Astrocyte (in vitro differentiated cells and primary cell): ENCODE measurements around the gene KCNJ11. TPM values are rescaled to one million over a fixed set of nuclear protein-coding genes. Genes with fewer than 3 reads are reported as not detected.

ENCODE experiments used
- DNase-seq: peaks from one replicate; pipeline ENCODE4 v3.0.0-alpha.2; 2010; ENCODE audit warnings: low read depth
- FAIRE-seq: peaks from 2 replicates; lab custom pipeline; 2011; peaks lifted over from hg19 to GRCh38; lab: Jason Lieb, UNC
- H2AFZ ChIP-seq: 2 replicates; pipeline ENCODE4 v1.6.0; 2012; ENCODE audit warnings: low read depth, low read length, inconsistent platforms
- H3K27ac ChIP-seq: 2 replicates; pipeline ENCODE4 v1.5.1; 2011; ENCODE audit warnings: low read depth, low read length, inconsistent platforms
- H3K27me3 ChIP-seq: 2 replicates; pipeline ENCODE4 v1.6.0; 2011; ENCODE audit warnings: low read length, inconsistent platforms; ENCODE audit not compliant: insufficient read depth
- H3K36me3 ChIP-seq: 2 replicates; pipeline ENCODE4 v1.5.1; 2011; ENCODE audit warnings: low read length, inconsistent platforms; ENCODE audit not compliant: insufficient read depth
- H3K4me1 ChIP-seq: 2 replicates; pipeline ENCODE4 v1.5.1; 2011; ENCODE audit warnings: low read length, inconsistent platforms; ENCODE audit not compliant: insufficient read depth
- H3K4me2 ChIP-seq: 2 replicates; pipeline ENCODE4 v1.6.0; 2012; ENCODE audit warnings: low read length, inconsistent platforms
- H3K4me3 ChIP-seq: 2 replicates; pipeline ENCODE4 v1.5.1; 2011; ENCODE audit warnings: low read depth, mild to moderate bottlenecking, low read length, inconsistent platforms; ENCODE audit not compliant: insufficient read depth
- H3K79me2 ChIP-seq: 2 replicates; pipeline ENCODE4 v1.6.0; 2012; ENCODE audit warnings: mild to moderate bottlenecking, low read length, inconsistent platforms; ENCODE audit not compliant: insufficient read depth
- H3K9ac ChIP-seq: 2 replicates; pipeline ENCODE4 v1.6.0; 2012; ENCODE audit warnings: mild to moderate bottlenecking, low read length, inconsistent platforms
- H3K9me3 ChIP-seq: 2 replicates; pipeline ENCODE4 v1.5.1; 2012; ENCODE audit warnings: low read depth, mild to moderate bottlenecking, low read length, inconsistent platforms; ENCODE audit not compliant: insufficient read depth
- H4K20me1 ChIP-seq: 2 replicates; pipeline ENCODE4 v1.6.0; 2012; ENCODE audit warnings: low read length, inconsistent platforms; ENCODE audit not compliant: insufficient read depth
- H3K27ac Mint-ChIP-seq: one replicate; pipeline ENCODE4 v1.8.0; 2021; ENCODE audit warnings: mild to moderate bottlenecking, mixed read lengths; ENCODE audit not compliant: unreplicated experiment
- H3K27me3 Mint-ChIP-seq: one replicate; pipeline ENCODE4 v1.8.0; 2021; ENCODE audit warnings: low read depth, mixed read lengths; ENCODE audit not compliant: unreplicated experiment
- H3K36me3 Mint-ChIP-seq: one replicate; pipeline ENCODE4 v1.8.0; 2021; ENCODE audit warnings: low read depth, mixed read lengths; ENCODE audit not compliant: unreplicated experiment
- H3K4me1 Mint-ChIP-seq: one replicate; pipeline ENCODE4 v1.8.0; 2021; ENCODE audit warnings: low read depth, mixed read lengths; ENCODE audit not compliant: unreplicated experiment
- H3K4me3 Mint-ChIP-seq: one replicate; pipeline ENCODE4 v1.8.0; 2021; ENCODE audit warnings: mild to moderate bottlenecking, moderate library complexity, mixed read lengths; ENCODE audit not compliant: unreplicated experiment
- H3K9me3 Mint-ChIP-seq: one replicate; pipeline ENCODE4 v1.8.0; 2021; ENCODE audit warnings: mild to moderate bottlenecking, mixed read lengths; ENCODE audit not compliant: unreplicated experiment
- CTCF ChIP-seq: IDR thresholded peaks from 2 replicates; pipeline ENCODE4 v1.5.1; 2011; ENCODE audit warnings: low read depth, mild to moderate bottlenecking, inconsistent platforms, low read length, moderate library complexity; ENCODE audit not compliant: insufficient read depth
- EZH2 ChIP-seq: IDR thresholded peaks from 2 replicates; pipeline ENCODE4 v1.6.1; 2012; ENCODE audit warnings: mild to moderate bottlenecking, low read length, inconsistent platforms; ENCODE audit not compliant: insufficient read depth
- total RNA-seq: library from RNA; stranded (reverse); gene quantifications from 2 replicates; pipeline ENCODE4 v1.2.1, GENCODE V29; 2021

The KCNJ11 gene
- total RNA-seq, 1 donor from 2014 or later = 0.43 TPM

GRCh38 chr11:17401316-17401715 is 12.9 kb upstream of the KCNJ11 start:
- FAIRE-seq (no peak), DNase-seq (no peak)
- Histone ChIP-seq H3K4me3 (no peak overlapping the region), H3K4me2 (no peak overlapping the region), H3K36me3 (no peaks in the 10 kb centered on the region), H3K27me3 (peaks cover 2% of the 10 kb centered on the region), H3K9ac (no peak overlapping the region), H3K9me3 (no peaks in the 10 kb centered on the region), H3K79me2 (no peaks in the 10 kb centered on the region), H2AFZ (no peak overlapping the region), H4K20me1 (no peaks in the 10 kb centered on the region), H3K4me1 (no peaks in the 10 kb centered on the region), H3K27ac (no peak overlapping the region)
- no peaks in the 10 kb centered on the region for H3K4me1 Mint-ChIP-seq
- no peak overlapping the region for H3K27ac Mint-ChIP-seq
- H3K4me3 Mint-ChIP-seq = no peak overlapping the region
- TF ChIP-seq CTCF = no peak
- TF ChIP-seq EZH2 = no peak
- no peaks in the 10 kb centered on the region for H3K36me3 Mint-ChIP-seq
- peaks cover 43% of the 10 kb centered on the region for H3K27me3 Mint-ChIP-seq
- no peaks in the 10 kb centered on the region for H3K9me3 Mint-ChIP-seq

GRCh38 chr11:17400048-17400775 is 11.8 kb upstream of the KCNJ11 start:
- Mint-ChIP-seq H3K27me3 (peaks cover 53% of the 10 kb centered on the region), H3K4me1 (no peaks in the 10 kb centered on the region), H3K27ac (no peak overlapping the region), H3K9me3 (no peaks in the 10 kb centered on the region), H3K4me3 (no peak overlapping the region), H3K36me3 (no peaks in the 10 kb centered on the region)
- Histone ChIP-seq H3K4me2 (no peak overlapping the region), H3K4me3 (no peak overlapping the region), H2AFZ (no peak overlapping the region), H3K4me1 (no peaks in the 10 kb centered on the region), H3K9me3 (no peaks in the 10 kb centered on the region), H3K9ac (no peak overlapping the region), H3K79me2 (no peaks in the 10 kb centered on the region), H3K27me3 (peaks cover 2% of the 10 kb centered on the region), H4K20me1 (no peaks in the 10 kb centered on the region), H3K36me3 (no peaks in the 10 kb centered on the region), H3K27ac (no peak overlapping the region)
- no peak for DNase-seq
- FAIRE-seq = no peak
- no peak for TF ChIP-seq EZH2
- no peak for TF ChIP-seq CTCF

- Mint-ChIP-seq H3K27me3 (peaks cover 61% of the 10 kb centered on the region), H3K4me1 (no peaks in the 10 kb centered on the region), H3K9me3 (no peaks in the 10 kb centered on the region), H3K4me3 (no peak overlapping the region), H3K27ac (no peak overlapping the region), H3K36me3 (no peaks in the 10 kb centered on the region)
- no peaks in the 10 kb centered on the region for H3K79me2 ChIP-seq
- H3K27me3 ChIP-seq = peaks cover 2% of the 10 kb centered on the region
- no peaks in the 10 kb centered on the region for H3K4me1 ChIP-seq
- no peak for TF ChIP-seq CTCF
- H4K20me1 ChIP-seq = no peaks in the 10 kb centered on the region
- H3K27ac ChIP-seq = no peak overlapping the region
- no peak overlapping the region for H3K9ac ChIP-seq
- DNase-seq (no peak), FAIRE-seq (no peak)
- no peaks in the 10 kb centered on the region for H3K9me3 ChIP-seq
- no peak overlapping the region for H2AFZ ChIP-seq
- no peak overlapping the region for H3K4me2 ChIP-seq
- no peak overlapping the region for H3K4me3 ChIP-seq
- no peaks in the 10 kb centered on the region for H3K36me3 ChIP-seq
Measured at GRCh38 chr11:17399236-17399635, 10.8 kb upstream of the KCNJ11 start.
